OCI-LY7 (cell line): Measurements from ENCODE around the gene BMERB1. TPM values are rescaled to one million over a fixed set of nuclear protein-coding genes. Genes with fewer than 3 reads are reported as not detected.
"Not testable (repeated sequence)": the region's sequence is repeated elsewhere in the genome, so short reads cannot be mapped to it uniquely, and the experiment has no call there.

Experiments
- BruUV-seq: library from RNA; stranded (reverse); fragments of 400-500 nt; replicated peaks from 2 replicates; lab custom pipeline; 2021; lab: Mats Ljungman, UMichigan
- CTCF ChIA-PET: fragments of 300-600 bp; sonication (Branson Sonifier 250); formaldehyde crosslinking; loops from one replicate; lab custom pipeline; 2022; ENCODE audit warnings: antibody characterized with exemption; ENCODE audit not compliant: unreplicated experiment; lab: Charles Lee
- POLR2A ChIA-PET: fragments of 300-600 bp; sonication (Branson Sonifier 250); formaldehyde crosslinking; loops from one replicate; lab custom pipeline; 2022; ENCODE audit warnings: antibody characterized with exemption; lab: Charles Lee
- DNase-seq: peaks from one replicate; pipeline ENCODE4 v3.0.0-alpha.2; 2015; ENCODE audit warnings: low spot score
- H2AFZ ChIP-seq: fragments of 200-600 bp; sonication (generic), shearing (Covaris generic); 2 replicates; pipeline ENCODE4 v1.6.1; 2014; ENCODE audit warnings: mild to moderate bottlenecking, antibody characterized with exemption, low read length, moderate library complexity
- H3K27ac ChIP-seq: fragments of 200-600 bp; sonication (generic); 2 replicates; pipeline ENCODE4 v1.5.1; 2014; ENCODE audit warnings: mixed run types, low read depth, mild to moderate bottlenecking, moderate library complexity, low read length, inconsistent platforms; ENCODE audit not compliant: poor library complexity, severe bottlenecking
- H3K36me3 ChIP-seq: fragments of 200-600 bp; sonication (generic); 2 replicates; pipeline ENCODE4 v1.6.1; 2014; ENCODE audit warnings: mild to moderate bottlenecking, antibody characterized with exemption, low read length, moderate library complexity, mixed read lengths; ENCODE audit not compliant: insufficient read depth
- H3K4me1 ChIP-seq: fragments of 200-600 bp; sonication (generic); 2 replicates; pipeline ENCODE4 v1.5.1; 2014; ENCODE audit warnings: mild to moderate bottlenecking, low read length; ENCODE audit not compliant: insufficient read depth, poor library complexity, severe bottlenecking
- H3K4me2 ChIP-seq: fragments of 200-600 bp; sonication (generic); 2 replicates; pipeline ENCODE4 v1.6.1; 2014; ENCODE audit warnings: mild to moderate bottlenecking, low read length
- H3K4me3 ChIP-seq: fragments of 200-600 bp; sonication (generic); 2 replicates; pipeline ENCODE4 v1.5.1; 2014; ENCODE audit warnings: mild to moderate bottlenecking, low read depth, low read length; ENCODE audit not compliant: poor library complexity, severe bottlenecking
- H3K79me2 ChIP-seq: fragments of 200-600 bp; sonication (generic); 2 replicates; pipeline ENCODE4 v1.6.1; 2016; ENCODE audit warnings: low read depth, mild to moderate bottlenecking, low read length, moderate library complexity, mixed read lengths; ENCODE audit not compliant: insufficient read depth
- H3K9me2 ChIP-seq: fragments of 200-600 bp; sonication (generic); 2 replicates; pipeline ENCODE4 v1.6.1; 2016; ENCODE audit warnings: mild to moderate bottlenecking, low read length, mixed read lengths; ENCODE audit not compliant: insufficient read depth
- H3K9me3 ChIP-seq: fragments of 200-600 bp; sonication (generic); 2 replicates; pipeline ENCODE4 v1.6.1; 2014; ENCODE audit warnings: mild to moderate bottlenecking, mixed run types, low read length, mixed read lengths
- H4K20me1 ChIP-seq: fragments of 200-600 bp; sonication (generic); 2 replicates; pipeline ENCODE4 v1.6.1; 2014; ENCODE audit warnings: mild to moderate bottlenecking, antibody characterized with exemption, low read length, moderate library complexity, mixed read lengths; ENCODE audit not compliant: insufficient read depth
- EZH2phosphoT487 ChIP-seq: fragments of 200-600 bp; sonication (generic); IDR thresholded peaks from 2 replicates; pipeline ENCODE4 v1.6.1; 2018; ENCODE audit warnings: low read depth, borderline replicate concordance, mild to moderate bottlenecking, mixed run types, antibody characterized with exemption, low read length, moderate library complexity, mixed read lengths
- intact Hi-C: fragments of 100-400 bp; cut with micrococcal nuclease; formaldehyde crosslinking; loops from one replicate; pipeline ENCODE4 v1.10.0; 2022; ENCODE audit not compliant: unreplicated experiment
- total RNA-seq, 2 experiments: library from RNA; depleted of rRNA in 1 of 2; stranded (reverse); fragments of >200 nt in 1 of 2; shearing (Covaris generic) in 1 of 2; gene quantifications; 2 replicates each; pipeline ENCODE4 v1.2.3, GENCODE V29; 2014 to 2022
- TF ChIP-seq, protein P1 (sequence below): fragments of 200-600 bp; sonication (generic); conservative IDR thresholded peaks from 2 replicates; pipeline ENCODE4 v1.5.1; 2014; ENCODE audit warnings: mild to moderate bottlenecking, antibody characterized with exemption, low read length, moderate library complexity, mixed read lengths

BMERB1 gene
- total RNA-seq, 2 experiments from 2014 or later, result not detected

DNA sequence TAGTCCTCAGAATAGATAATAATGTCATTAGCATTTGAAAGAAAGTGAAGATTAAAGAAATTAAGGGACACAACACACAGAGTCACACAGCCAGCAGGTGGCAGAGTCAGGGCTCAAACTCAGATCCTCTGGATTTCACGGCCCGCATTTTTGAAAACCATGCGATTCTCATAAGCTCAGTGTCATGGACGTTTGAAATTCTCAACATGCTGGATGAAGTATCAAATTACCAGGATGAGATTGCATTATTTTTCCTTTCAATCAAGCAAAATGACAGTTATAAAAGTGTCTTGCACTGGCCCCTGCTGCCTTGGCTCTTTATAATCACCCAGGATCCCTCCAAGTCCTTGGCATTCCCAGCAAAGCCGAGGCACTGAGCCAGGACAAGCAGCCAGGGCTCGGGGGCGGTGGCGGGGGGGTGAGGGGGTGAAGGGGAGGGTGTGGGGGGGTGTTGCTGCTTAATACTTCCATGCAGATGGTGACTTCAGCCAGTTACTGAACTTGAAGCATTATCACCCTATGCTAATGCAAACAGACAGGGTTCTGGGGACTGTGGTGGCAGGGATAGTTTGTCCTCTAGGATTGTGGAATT, 6.6 kb upstream of the BMERB1 start:
- no TSS peak for BruUV-seq
- H2AFZ ChIP-seq, result no peak overlapping the region; the same call in 1 of the 2 replicates
- H3K9me3 ChIP-seq, result no peaks in the 10 kb centered on the region
- H3K4me2 ChIP-seq, result no peak overlapping the region
- no peaks in the 10 kb centered on the region for H3K36me3 ChIP-seq
- H3K27ac ChIP-seq, result no peak overlapping the region
- no peak overlapping the region for H3K4me3 ChIP-seq
- no peaks in the 10 kb centered on the region for H3K9me2 ChIP-seq
- no peaks in the 10 kb centered on the region for H3K79me2 ChIP-seq
- POLR2A ChIA-PET, result interaction anchor here (1.0 kb wide), 1 partner anchor 396 kb away, joined by 5 read pairs; no protein-coding TSS in a partner anchor
- peak; percentile 63 for DNase-seq
- TF ChIP-seq, protein P1, sequence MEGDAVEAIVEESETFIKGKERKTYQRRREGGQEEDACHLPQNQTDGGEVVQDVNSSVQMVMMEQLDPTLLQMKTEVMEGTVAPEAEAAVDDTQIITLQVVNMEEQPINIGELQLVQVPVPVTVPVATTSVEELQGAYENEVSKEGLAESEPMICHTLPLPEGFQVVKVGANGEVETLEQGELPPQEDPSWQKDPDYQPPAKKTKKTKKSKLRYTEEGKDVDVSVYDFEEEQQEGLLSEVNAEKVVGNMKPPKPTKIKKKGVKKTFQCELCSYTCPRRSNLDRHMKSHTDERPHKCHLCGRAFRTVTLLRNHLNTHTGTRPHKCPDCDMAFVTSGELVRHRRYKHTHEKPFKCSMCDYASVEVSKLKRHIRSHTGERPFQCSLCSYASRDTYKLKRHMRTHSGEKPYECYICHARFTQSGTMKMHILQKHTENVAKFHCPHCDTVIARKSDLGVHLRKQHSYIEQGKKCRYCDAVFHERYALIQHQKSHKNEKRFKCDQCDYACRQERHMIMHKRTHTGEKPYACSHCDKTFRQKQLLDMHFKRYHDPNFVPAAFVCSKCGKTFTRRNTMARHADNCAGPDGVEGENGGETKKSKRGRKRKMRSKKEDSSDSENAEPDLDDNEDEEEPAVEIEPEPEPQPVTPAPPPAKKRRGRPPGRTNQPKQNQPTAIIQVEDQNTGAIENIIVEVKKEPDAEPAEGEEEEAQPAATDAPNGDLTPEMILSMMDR, result peak; percentile 83
- TF ChIP-seq EZH2phosphoT487, result no peak
- intact Hi-C loops, result no loop called here
- CTCF ChIA-PET, result no interaction called here
- no peaks in the 10 kb centered on the region for H4K20me1 ChIP-seq
- no peaks in the 10 kb centered on the region for H3K4me1 ChIP-seq

DNA sequence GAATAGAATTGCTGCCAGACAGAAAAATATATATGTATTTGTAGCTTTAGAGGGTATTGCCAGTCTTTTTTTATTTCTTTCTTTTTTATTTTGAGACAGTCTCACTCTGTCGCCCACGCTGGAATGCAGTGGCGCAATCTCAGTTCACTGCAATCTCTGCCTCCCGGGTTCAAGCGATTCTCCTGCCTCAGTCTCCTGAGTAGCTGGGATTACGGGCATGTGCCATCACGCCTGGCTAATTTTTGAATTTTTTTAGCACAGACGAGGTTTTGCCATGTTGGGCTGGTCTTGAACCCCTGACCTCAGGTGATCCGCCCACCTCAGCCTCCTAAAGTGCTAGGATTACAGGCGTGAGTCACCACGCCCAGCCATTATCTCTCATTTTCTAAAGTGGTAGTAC, 3.5 kb upstream of the BMERB1 start:
- H2AFZ ChIP-seq, H3K9me2 ChIP-seq, H3K79me2 ChIP-seq, H3K4me2 ChIP-seq, H3K36me3 ChIP-seq, BruUV-seq, POLR2A ChIA-PET, H3K4me3 ChIP-seq, H3K4me1 ChIP-seq, H4K20me1 ChIP-seq, H3K27ac ChIP-seq, DNase-seq, CTCF ChIA-PET, H3K9me3 ChIP-seq: not testable (repeated sequence)
- intact Hi-C loops, result loop anchor here (10.0 kb wide), 1 partner anchor 64 kb away; no protein-coding TSS in a partner anchor

DNA sequence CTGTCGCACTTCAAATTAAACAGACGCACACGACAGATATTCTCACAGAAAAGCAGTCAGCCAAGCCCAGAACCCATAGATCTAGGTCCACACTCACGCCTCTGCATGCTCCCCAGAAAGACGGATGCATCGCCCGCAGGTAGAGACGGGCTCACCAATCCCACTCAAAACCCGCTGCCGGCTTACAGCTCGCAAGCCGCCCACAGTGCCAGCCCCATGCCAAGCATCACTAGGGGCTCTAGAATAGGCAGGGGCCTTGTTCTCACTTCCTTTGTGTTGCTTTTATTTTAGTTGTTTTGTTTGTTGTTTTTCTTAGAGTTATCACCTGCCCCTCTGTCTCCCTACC, 336 bp upstream of the BMERB1 start:
- BruUV-seq, result no TSS peak
- no peak for DNase-seq
- Histone ChIP-seq H3K79me2 (no peaks in the 10 kb centered on the region), H3K4me1 (no peaks in the 10 kb centered on the region), H3K27ac (no peak overlapping the region), H3K36me3 (no peaks in the 10 kb centered on the region), H4K20me1 (no peaks in the 10 kb centered on the region), H3K9me2 (no peaks in the 10 kb centered on the region), H3K9me3 (no peaks in the 10 kb centered on the region), H2AFZ (no peak overlapping the region), H3K4me3 (no peak overlapping the region), H3K4me2 (no peak overlapping the region)
- TF ChIP-seq, protein P1, result no peak
- no peak for TF ChIP-seq EZH2phosphoT487
- intact Hi-C loops, result loop anchor here (10.0 kb wide), 1 partner anchor 61 kb away; no protein-coding TSS in a partner anchor
- ChIA-PET CTCF (no interaction called here), POLR2A (no interaction called here)
